B cell (primary cell): Measurements from ENCODE around the gene ZSWIM4.

Experiments
- EZH2 ChIP-seq: IDR thresholded peaks from 2 replicates; pipeline ENCODE4 v1.6.1; 2012; ENCODE audit warnings: borderline replicate concordance, low read depth, mild to moderate bottlenecking, moderate library complexity, low read length; ENCODE audit not compliant: insufficient read depth, poor library complexity, severe bottlenecking
- TF ChIP-seq, protein P1 (sequence below): fragments of 200-600 bp; IDR thresholded peaks from one replicate; pipeline ENCODE4 v1.8.0; 2022; ENCODE audit warnings: antibody characterized with exemption, mild to moderate bottlenecking

DNA sequence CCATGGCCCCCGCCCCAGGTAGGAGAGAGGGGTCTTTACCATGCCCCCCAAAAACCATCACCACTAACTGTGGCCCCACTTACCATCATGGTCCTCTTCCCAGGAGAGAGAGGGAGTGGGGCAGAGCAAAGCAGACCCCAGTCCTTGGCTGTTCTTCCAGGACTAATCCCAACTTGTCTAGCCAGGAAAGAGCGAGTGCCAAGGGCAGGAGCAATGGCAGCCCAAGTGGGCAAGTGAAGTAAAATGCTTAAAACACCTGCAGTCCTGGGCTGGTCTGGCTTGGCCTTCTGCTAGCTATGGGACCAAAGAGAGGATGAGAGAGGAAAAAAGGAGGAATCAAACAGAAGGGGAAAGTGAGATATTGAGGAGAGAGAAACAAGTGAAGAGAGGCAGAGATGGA lies 17.9 kb downstream of the ZSWIM4 start:
- TF ChIP-seq, protein P1, sequence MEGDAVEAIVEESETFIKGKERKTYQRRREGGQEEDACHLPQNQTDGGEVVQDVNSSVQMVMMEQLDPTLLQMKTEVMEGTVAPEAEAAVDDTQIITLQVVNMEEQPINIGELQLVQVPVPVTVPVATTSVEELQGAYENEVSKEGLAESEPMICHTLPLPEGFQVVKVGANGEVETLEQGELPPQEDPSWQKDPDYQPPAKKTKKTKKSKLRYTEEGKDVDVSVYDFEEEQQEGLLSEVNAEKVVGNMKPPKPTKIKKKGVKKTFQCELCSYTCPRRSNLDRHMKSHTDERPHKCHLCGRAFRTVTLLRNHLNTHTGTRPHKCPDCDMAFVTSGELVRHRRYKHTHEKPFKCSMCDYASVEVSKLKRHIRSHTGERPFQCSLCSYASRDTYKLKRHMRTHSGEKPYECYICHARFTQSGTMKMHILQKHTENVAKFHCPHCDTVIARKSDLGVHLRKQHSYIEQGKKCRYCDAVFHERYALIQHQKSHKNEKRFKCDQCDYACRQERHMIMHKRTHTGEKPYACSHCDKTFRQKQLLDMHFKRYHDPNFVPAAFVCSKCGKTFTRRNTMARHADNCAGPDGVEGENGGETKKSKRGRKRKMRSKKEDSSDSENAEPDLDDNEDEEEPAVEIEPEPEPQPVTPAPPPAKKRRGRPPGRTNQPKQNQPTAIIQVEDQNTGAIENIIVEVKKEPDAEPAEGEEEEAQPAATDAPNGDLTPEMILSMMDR = no peak
- TF ChIP-seq EZH2 = no peak
